HG03342 (cell line): ENCODE data around the gene PITRM1.

Source experiments
- ATAC-seq: cut with Tn5 transposase; IDR thresholded peaks from one replicate; pipeline ENCODE4 v1.9.1; 2021; ENCODE audit warnings: mild to moderate bottlenecking, moderate library complexity; ENCODE audit not compliant: unreplicated experiment

Gene PITRM1

DNA sequence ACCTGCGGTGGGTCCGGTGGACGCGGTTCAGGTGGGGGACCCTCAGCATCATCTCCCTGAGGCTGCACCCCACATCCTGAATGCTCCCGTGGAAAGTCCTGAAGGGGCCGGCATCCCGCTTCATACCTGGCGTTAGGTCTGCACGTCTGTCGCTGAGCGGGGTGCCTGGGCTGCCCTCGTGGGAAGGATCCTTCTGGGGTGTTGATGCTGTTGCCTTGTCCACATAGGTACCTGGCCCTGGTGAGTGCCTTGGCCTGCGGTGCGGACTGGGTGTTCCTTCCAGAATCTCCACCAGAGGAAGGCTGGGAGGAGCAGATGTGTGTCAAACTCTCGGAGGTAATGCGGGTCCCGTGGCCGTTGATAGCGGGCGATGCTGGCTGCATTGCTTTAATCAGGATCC lies 67.4 kb downstream of the PITRM1 start:
- no peak for ATAC-seq

DNA sequence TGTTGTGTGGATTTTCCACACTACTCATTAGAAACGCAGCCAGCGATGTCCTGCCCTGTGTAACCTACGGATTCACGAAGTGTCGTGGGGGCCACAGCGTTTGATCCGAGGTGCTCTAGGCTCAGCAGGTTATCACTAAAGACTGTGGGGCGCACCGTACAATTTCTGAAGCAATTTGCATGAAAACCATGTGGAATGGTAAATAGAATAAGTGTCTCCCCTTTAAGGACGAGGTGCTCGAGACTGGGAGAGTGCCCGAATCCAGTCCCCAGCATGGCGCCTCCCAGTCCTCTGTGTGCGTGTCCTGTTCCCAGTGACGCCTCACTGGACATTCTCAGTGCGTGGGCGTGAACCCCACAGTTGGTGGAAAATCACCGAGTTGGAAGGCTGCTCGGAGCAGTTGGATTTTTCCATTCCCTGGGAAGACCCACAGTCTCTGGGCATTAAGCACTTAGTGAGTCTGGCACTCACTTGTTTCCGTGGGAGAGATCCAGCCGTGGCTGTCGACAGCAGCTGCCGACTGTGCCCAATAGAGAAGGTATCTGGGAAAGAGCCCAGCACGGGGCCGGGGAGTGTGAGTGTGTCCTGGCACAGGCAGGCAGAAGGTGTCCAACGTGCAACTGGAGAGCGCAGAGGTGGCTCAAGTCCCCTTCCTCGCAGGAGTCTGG lies 68.2 kb downstream of the PITRM1 start:
- no peak for ATAC-seq

DNA sequence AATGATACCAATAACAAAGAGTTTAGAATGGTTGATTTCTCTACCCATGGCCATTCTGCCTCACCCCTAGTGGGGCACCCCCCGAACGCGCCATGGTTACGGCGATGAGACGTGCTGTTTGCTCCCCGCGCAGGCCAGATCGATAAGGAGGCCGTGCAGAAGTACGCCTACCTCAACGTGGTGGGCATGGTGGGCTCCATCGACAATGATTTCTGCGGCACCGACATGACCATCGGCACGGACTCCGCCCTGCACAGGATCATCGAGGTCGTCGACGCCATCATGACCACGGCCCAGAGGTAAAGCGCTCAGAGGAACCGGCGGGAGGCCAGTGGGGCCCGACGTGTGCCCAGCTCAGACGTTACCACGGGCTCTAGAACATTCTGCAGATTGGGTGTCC lies 68.9 kb downstream of the PITRM1 start:
- no peak for ATAC-seq

DNA sequence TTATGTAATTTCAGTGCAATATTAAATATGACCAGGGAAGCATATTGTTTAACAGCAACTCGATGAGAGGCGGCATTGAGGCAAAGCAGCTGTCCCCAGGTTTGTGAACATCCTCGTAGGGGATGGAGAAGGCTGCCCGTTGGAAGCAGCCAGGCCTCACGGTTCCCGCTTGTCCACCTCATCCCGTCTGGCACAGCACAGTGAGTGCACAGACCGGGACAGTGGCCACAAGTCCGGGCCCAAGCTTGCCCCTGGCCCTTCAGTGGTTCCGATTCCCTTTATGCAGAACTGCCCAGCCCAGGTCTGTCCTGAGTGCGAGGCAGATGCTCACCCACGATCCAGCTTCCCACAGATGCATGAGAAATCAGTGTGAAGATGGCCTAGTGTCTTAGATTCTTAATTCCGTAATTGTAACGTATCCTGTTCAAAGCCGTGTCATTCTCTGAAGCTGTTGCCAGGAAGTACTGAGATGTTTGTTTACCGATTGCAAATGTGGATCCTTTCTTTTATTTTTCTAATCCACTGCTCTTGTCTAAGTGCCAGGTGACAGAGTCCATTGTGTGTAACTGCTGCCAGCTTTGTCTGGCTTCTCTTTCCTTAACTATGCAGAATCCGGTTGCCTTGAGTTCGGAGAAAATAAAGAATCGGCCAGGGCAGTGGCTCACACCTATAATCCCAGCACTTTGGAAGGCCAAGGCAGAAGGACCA lies 69.7 kb downstream of the PITRM1 start:
- ATAC-seq, result no peak

DNA sequence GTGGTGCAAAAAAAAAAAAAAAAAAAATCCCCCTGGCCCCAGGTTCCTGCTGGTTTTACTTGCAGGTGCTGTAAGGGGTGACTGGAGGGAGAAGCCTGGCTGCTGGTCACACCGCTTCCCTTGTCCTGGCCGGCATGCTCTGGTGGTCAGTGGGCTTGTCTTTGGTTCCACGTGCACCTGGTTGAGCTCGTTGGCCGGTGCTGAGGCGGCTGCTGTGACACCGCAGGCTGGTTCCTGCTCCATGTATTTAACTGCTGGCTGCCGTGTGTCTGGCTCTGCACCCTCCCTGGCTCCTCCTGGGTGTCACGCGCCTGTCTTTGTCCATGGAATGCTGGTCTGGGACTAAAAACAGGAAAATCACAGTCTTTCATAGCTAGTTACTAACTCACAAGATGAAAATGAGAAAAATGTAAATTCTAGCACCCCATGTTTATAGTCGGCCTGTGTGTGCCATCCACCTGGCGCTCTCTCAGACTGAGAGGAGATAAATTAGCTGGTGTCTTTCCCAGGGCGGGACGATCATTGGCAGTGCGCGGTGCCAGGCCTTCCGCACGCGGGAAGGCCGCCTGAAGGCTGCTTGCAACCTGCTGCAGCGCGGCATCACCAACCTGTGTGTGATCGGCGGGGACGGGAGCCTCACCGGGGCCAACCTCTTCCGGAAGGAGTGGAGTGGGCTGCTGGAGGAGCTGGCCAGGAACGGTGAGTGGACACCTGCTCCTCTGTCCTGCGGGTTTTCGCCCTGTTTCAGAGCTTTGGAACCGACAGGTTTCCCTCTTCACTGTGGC lies 71.5 kb downstream of the PITRM1 start:
- no peak for ATAC-seq

DNA sequence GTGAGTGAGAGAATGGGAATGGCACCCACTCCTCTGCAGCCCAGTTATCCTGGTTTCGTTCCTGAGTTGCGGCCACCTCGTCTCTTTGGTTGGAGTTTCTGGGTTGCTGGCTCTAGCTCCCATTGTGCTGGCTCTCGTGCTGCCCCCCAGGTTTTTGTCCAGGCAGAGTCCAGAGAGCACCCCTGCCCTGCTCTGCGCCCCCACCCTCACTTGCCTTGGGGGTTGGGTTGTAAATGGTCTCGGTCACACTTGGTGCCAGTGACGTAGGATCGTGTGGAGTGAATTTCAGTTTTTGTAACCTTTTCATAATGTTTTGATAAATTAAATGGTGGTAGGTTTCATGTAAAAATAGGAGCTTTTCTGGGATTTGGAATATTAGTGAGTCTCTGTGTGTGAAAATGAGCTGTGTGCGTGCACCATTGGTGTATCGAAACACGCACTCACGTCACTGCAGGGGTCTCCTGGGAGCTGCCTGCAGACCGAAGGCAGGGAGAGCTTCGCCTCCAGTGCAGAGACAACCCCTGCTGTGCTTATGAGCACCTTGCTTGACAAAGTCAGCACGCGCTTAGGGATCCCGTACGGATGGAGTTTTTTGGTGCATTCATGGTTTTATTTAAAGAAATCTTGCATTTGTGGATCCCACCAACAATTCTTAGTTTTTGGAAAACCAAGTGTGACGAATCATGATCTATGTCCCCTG lies 72.3 kb downstream of the PITRM1 start:
- ATAC-seq, result no peak

DNA sequence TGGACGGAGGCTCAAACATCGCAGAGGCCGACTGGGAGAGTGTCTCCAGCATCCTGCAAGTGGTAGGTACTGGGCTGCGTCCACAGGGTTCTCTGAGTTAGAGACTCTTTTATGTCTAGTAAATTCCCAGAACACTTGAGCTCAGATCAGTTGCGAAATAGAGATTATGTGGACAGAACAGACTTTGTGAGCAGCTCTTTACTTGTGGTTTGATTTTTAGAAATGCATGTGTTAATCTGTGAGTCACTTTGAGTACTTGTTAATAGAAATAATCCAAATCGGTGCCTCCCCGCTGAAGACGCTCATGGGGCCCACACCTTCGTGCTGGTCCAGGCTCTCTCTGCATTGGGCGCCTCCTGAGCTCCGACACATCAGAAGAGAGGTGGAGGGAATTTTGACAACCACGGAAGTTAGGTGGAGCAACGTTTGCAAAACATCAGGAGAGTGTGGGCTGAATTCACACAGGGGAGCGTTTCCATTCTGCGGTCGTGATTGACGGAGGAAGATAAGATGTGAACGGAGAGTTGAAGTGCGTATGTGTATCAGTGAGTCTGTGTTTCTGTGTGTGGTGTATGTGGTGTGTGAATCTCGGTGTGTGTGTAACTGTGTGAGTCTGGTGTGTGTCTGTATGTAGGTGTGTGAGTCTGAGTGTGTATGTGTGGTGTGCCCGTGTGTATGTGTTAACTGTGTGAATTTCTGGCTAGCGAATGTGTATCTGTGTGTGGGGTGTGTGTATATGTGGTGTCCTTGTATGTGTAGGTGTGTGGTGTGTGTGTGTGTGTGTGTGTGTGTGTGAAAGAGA lies 73.1 kb downstream of the PITRM1 start:
- no peak for ATAC-seq

DNA sequence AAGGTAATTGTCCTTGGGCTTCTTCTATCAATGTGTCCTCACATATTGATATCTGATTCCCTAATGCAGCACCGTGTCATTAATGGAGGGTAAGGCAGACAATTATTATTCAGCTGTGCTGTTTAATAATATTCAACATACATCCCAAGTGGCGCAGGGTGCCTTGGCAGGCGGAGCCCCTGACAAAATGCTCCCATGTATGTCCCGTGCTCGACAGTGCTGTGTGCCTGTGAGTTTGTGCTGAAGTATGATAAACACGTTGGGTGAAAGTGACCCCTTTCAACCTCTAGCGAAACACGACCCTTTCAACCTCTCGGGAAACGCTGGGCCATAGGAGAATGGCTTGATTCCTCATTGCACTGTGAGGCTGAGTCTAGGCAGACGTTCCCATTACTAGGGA lies 73.9 kb downstream of the PITRM1 start:
- no peak for ATAC-seq

DNA sequence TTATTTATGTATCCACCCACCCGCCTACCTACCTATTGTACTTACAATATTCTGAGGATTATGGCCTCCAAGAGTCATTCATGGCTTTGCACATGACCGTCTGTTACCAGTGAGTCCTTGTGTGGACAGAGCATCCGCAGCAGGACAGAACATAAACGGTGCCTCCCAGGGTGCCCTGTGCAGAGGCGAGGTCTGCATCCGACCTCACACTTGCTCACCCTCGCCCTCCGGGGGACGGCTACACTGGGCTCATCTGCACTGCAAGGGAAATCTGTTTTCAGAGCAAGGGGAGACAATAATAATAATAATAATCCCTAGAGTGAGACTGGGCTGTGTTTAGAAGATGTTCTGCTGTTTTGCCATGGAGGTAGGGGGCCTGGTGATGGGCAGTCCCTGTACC lies 75.4 kb downstream of the PITRM1 start:
- ATAC-seq, result no peak

DNA sequence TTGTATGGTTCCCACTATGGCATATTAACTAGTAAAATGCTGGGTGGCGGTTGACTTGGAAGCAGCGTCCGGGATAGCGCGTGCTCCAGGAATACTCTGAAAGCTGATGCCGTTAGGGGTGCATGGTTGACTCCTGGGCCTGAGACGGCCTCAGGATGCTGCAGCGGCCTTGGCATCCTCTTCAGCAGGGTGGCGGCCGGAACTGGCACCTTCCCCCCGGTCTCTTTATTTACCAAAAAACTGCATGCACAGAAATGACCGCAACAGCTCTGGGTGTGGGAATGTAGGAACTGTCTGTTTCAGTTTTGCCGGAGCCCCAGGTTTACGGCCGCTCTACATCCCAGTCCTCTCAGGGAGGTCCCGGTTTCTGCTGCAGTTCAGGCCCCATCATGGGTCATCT lies 76.4 kb downstream of the PITRM1 start:
- ATAC-seq, result no peak

DNA sequence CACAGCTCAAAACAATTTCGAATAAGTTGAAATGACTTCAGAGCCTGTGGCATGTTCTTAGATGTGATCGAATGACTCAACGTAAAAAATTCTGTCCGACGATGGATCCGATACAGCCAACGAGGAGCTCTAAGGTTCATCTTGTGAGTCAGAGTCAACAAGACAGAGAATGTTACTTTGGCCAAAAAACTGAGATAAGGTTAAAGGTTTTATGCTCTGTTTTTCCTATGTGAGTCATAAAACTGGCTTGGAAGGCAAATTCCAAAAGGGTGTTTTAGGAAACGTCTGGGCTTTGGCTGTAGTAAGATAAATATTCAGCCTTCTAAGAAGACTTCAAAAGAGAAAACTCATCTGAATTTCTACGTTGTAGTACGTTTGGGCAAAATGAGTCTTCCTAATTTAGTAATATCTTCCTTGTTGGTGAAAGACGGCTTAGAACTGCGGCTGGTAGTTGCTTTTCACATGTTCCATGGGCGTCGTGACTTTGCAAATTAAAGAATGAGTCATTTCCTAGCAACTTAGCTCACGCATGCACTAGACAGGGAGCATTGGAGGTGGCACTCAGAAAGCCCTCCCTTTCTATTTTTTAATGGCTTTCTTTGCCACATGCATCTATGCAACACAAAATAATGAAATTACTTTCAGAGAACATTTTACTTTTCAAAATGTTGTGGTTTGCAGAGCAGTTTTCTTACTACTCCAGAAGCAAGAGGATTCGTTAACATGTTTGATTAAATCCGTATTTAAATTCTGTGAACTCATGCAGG lies 77.0 kb downstream of the PITRM1 start:
- peak; percentile 73 for ATAC-seq

DNA sequence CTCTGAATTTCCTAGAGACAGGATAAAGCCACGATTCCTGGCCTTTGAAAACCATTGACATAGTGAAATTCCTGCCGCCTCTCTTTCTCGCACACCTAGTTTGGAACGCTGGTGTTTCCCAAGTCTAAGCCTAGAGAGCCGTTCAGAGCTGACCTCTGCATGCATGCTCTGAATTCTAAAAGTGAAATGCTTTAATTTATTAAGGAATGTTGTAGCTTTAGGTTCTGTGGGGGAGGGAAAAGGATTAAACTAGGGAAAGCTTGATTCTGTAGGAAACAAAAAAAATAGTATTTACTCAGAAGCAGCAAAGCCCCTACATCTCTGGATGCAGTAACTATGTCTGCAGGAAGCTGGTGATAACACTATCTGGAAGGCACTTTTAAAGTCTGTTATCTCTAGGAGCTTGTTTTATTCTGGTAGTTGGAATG lies 78.0 kb downstream of the PITRM1 start:
- no peak for ATAC-seq

DNA sequence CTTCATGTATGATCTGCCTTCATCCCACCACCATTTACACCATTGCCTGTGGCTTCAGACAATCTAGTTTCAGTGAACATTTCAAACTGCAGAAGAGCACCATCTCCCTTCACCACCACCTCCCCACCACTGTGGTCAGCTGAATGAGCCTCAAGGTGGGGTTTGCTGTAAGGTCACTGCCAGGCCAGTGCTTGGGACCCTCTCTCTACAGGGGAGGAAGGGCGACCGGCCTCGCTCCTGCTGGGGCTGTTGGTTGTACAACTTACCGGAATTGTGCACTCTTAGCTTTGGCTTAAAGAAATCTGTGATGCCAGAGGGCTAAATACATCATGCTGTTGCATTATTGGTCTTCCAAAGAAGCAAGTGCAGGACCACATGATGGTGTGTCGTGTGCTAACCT lies 78.6 kb downstream of the PITRM1 start:
- no peak for ATAC-seq

DNA sequence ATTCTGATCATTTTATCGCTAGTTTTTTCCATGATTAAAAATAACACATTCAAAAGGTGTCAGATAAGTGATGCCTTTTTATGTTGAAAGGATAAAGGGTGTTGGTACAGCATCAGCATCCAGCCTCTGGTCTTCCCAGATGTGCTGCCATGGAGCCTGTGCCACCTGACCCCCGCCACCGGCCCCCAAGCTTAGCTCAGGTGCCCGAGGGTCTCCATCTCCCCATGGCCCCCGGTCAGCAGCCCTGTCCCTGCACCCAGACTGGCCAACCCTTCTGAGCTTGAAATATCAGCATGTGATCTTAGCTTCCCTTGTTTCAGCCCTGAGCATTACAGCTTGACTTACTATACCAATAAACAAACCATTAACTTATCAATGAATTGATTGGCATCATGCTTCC lies 80.7 kb downstream of the PITRM1 start:
- no peak for ATAC-seq

DNA sequence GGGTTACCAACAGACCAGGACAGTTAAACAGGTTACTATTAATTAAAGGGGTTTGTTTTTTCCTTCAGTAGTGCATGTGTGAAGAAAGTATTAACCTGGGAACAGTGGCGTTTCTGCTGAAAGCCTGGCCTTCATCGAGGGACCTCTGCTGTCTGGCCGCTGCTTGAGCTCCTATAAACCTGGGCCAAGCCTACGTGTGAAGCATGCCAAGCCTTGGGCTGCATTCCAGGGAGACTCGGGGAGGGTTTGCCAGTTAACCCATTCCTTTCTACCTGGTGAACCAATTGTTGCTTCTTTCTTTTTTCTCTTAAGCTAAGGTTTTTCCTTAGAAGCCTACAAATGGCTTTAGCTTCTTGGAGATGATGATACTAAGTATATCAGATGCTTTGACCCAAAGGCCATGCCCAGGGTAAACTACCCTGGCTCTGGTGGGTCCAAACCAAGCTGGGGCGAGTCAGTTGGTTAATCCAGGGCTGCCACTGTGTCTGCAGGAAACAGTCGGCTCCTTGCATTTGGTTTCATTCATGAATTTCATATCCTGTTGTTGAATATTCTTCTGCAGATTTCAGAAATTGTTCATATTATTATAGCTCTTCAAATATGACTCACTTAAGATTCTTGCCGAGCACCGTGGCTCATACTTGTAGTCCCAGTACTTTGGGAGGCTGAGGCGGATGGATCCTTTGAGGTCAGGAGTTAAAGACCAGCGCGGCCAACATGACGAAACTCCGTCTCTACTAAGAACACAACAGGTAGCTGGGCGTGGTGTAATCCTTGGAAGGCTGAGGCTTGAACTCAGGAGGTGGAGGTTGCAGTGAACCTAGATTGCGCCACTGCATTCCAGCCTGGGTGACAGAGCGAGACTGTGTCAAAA lies 81.4 kb downstream of the PITRM1 start:
- ATAC-seq, result no peak

DNA sequence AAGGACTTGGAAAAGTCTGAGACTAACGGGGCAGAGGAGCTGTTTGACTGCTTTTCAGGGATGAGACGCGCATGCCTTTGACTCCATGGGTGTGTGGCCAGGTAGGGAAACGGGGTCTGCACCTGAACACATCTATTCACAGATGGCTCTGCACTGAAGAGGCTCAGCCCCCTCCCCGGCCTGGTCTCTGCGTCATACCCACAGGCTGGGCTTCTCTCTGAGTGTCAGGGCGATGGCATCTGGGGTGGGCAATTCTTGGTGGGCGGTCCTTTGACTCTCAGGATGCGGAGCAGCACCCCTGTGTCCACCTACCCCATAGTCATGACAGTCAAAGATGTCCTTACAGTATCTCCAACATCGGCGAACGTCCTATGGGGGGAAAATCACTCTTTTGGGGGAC lies 82.2 kb downstream of the PITRM1 start:
- ATAC-seq, result no peak
